OCI-LY3 (cell line): ENCODE data around the gene PPHLN1.

ENCODE experiments used
- CTCF ChIP-seq: fragments of 200-600, 300-600 bp; sonication (generic); IDR thresholded peaks from 2 replicates; pipeline ENCODE4 v1.5.1; 2014; ENCODE audit warnings: antibody characterized with exemption, low read length, low read depth
- EZH2phosphoT487 ChIP-seq: fragments of 200-600 bp; shearing (Covaris generic); IDR thresholded peaks from 2 replicates; pipeline ENCODE4 v1.6.1; 2018; ENCODE audit warnings: antibody characterized with exemption, mixed run types, low read depth

- TF ChIP-seq CTCF (no peak), EZH2phosphoT487 (no peak)
Measured at GRCh38 chr12:42285431-42285830, 40.5 kb upstream of the PPHLN1 start.
